Mucosa of stomach (tissue), 1 donor: ENCODE results near the gene COCH.

Experiments used
- H3K27me3 ChIP-seq: one replicate; pipeline ENCODE4 v1.7.0; 2013; ENCODE audit warnings: mild to moderate bottlenecking, low read length; ENCODE audit not compliant: control insufficient read depth, insufficient read depth
- H3K36me3 ChIP-seq: one replicate; pipeline ENCODE4 v1.7.0; 2013; ENCODE audit warnings: low read length; ENCODE audit not compliant: control insufficient read depth, insufficient read depth
- H3K4me1 ChIP-seq: one replicate; pipeline ENCODE4 v1.7.0; 2013; ENCODE audit warnings: mild to moderate bottlenecking, low read length; ENCODE audit not compliant: control insufficient read depth, insufficient read depth
- H3K4me3 ChIP-seq: one replicate; pipeline ENCODE4 v1.7.0; 2013; ENCODE audit warnings: low read length
- H3K9ac ChIP-seq: one replicate; pipeline ENCODE4 v1.7.0; 2013; ENCODE audit warnings: mild to moderate bottlenecking, low read length, moderate library complexity
- H3K9me3 ChIP-seq: one replicate; pipeline ENCODE4 v1.7.0; 2013; ENCODE audit warnings: mild to moderate bottlenecking, low read length, moderate library complexity; ENCODE audit not compliant: control insufficient read depth
- donor health status: Pancreatic carcinoma.

COCH gene

GRCh38 chr14:30874120-30874998, at the start of gene COCH:
Gene COCH, plus strand, starts transcription at chr14:30874559. Its CDS starts 380 bp downstream, at chr14:30874939.
- Histone ChIP-seq H3K9me3 (no peaks in the 10 kb centered on the region), H3K36me3 (no peaks in the 10 kb centered on the region), H3K4me1 (peaks cover 10% of the 10 kb centered on the region), H3K4me3 (peak within 1 kb of the TSS; percentile 4), H3K27me3 (peaks cover 41% of the 10 kb centered on the region), H3K9ac (peak within 1 kb of the TSS; percentile 50)

GRCh38 chr14:30826070-30826469, 48.3 kb upstream of the COCH start:
- no peak overlapping the region for H3K4me3 ChIP-seq
- no peaks in the 10 kb centered on the region for H3K9me3 ChIP-seq

GRCh38 chr14:30829853-30830252, 44.5 kb upstream of the COCH start:
- Histone ChIP-seq H3K36me3 (no peaks in the 10 kb centered on the region), H3K4me3 (no peak overlapping the region), H3K9me3 (no peaks in the 10 kb centered on the region), H3K4me1 (no peaks in the 10 kb centered on the region), H3K9ac (no peak overlapping the region), H3K27me3 (no peaks in the 10 kb centered on the region)

More at GRCh38 chr14:30826070-30826469, 48.3 kb upstream of the COCH start:
- Histone ChIP-seq H3K27me3 (no peaks in the 10 kb centered on the region), H3K4me1 (peaks cover 12% of the 10 kb centered on the region), H3K9ac (no peak overlapping the region), H3K36me3 (no peaks in the 10 kb centered on the region)

- Histone ChIP-seq H3K4me3 (no peak overlapping the region), H3K4me1 (no peaks in the 10 kb centered on the region), H3K9me3 (no peaks in the 10 kb centered on the region), H3K36me3 (no peaks in the 10 kb centered on the region), H3K27me3 (no peaks in the 10 kb centered on the region), H3K9ac (no peak overlapping the region)
These were observed 40.0 kb upstream of the COCH start for GRCh38 chr14:30834353-30834752.

GRCh38 chr14:30838351-30838750, 36.0 kb upstream of the COCH start:
- Histone ChIP-seq H3K4me3 (no peak overlapping the region), H3K36me3 (no peaks in the 10 kb centered on the region), H3K27me3 (no peaks in the 10 kb centered on the region), H3K9me3 (no peaks in the 10 kb centered on the region), H3K4me1 (no peaks in the 10 kb centered on the region), H3K9ac (no peak overlapping the region)

- Histone ChIP-seq H3K36me3 (no peaks in the 10 kb centered on the region), H3K4me1 (no peaks in the 10 kb centered on the region), H3K27me3 (no peaks in the 10 kb centered on the region), H3K9ac (no peak overlapping the region), H3K9me3 (no peaks in the 10 kb centered on the region), H3K4me3 (no peak overlapping the region)
These were observed 34.1 kb upstream of the COCH start for GRCh38 chr14:30840086-30840779.

GRCh38 chr14:30842431-30842830, 31.9 kb upstream of the COCH start:
- Histone ChIP-seq H3K27me3 (no peaks in the 10 kb centered on the region), H3K4me3 (no peak overlapping the region), H3K4me1 (no peaks in the 10 kb centered on the region), H3K9me3 (no peaks in the 10 kb centered on the region), H3K36me3 (no peaks in the 10 kb centered on the region), H3K9ac (no peak overlapping the region)

- H3K4me1 ChIP-seq: no peaks in the 10 kb centered on the region
- H3K9ac ChIP-seq: no peak overlapping the region
- no peaks in the 10 kb centered on the region for H3K27me3 ChIP-seq
- H3K9me3 ChIP-seq: no peaks in the 10 kb centered on the region
- no peak overlapping the region for H3K4me3 ChIP-seq
- H3K36me3 ChIP-seq: no peaks in the 10 kb centered on the region
These were observed 25.7 kb upstream of the COCH start for GRCh38 chr14:30848449-30849240.

GRCh38 chr14:30849354-30849753, 25.0 kb upstream of the COCH start:
- Histone ChIP-seq H3K4me3 (no peak overlapping the region), H3K27me3 (no peaks in the 10 kb centered on the region), H3K9me3 (no peaks in the 10 kb centered on the region), H3K36me3 (no peaks in the 10 kb centered on the region), H3K9ac (no peak overlapping the region), H3K4me1 (no peaks in the 10 kb centered on the region)

GRCh38 chr14:30849983-30850382, 24.4 kb upstream of the COCH start:
- Histone ChIP-seq H3K9ac (no peak overlapping the region), H3K36me3 (no peaks in the 10 kb centered on the region), H3K27me3 (no peaks in the 10 kb centered on the region), H3K4me1 (no peaks in the 10 kb centered on the region), H3K4me3 (no peak overlapping the region), H3K9me3 (no peaks in the 10 kb centered on the region)

GRCh38 chr14:30853946-30854345, 20.4 kb upstream of the COCH start:
- H3K9ac ChIP-seq: no peak overlapping the region
- peaks cover 8% of the 10 kb centered on the region for H3K4me1 ChIP-seq
- H3K9me3 ChIP-seq: no peaks in the 10 kb centered on the region
- H3K27me3 ChIP-seq: no peaks in the 10 kb centered on the region
- no peaks in the 10 kb centered on the region for H3K36me3 ChIP-seq
- no peak overlapping the region for H3K4me3 ChIP-seq

GRCh38 chr14:30854492-30854891, 19.9 kb upstream of the COCH start:
- H3K9me3 ChIP-seq: no peaks in the 10 kb centered on the region
- H3K4me1 ChIP-seq: peaks cover 8% of the 10 kb centered on the region
- H3K4me3 ChIP-seq: no peak overlapping the region
- H3K9ac ChIP-seq: no peak overlapping the region
- no peaks in the 10 kb centered on the region for H3K36me3 ChIP-seq
- H3K27me3 ChIP-seq: no peaks in the 10 kb centered on the region
